Vagina (tissue), 2 donors: ENCODE data around the gene NKD2. TPM values are rescaled to one million over a fixed set of nuclear protein-coding genes. Genes with fewer than 3 reads are reported as not detected.

Source experiments
- DNase-seq, 2 donors: peaks; one replicate each; pipeline ENCODE4 v3.0.0-alpha.2; 2017; ENCODE audit errors: extremely low spot score in 2 of 2
- H3K27ac ChIP-seq: fragments of 200-600 bp; sonication (generic); one replicate; pipeline ENCODE4 v1.5.1; 2019
- H3K27me3 ChIP-seq: fragments of 200-600 bp; sonication (generic); one replicate; pipeline ENCODE4 v1.5.1; 2019
- H3K36me3 ChIP-seq, 2 donors: fragments of 200-600 bp; sonication (generic); one replicate each; pipeline ENCODE4 v1.5.1; 2017 to 2019
- H3K4me1 ChIP-seq: fragments of 200-600 bp; sonication (generic); one replicate; pipeline ENCODE4 v1.5.1; 2019
- H3K4me3 ChIP-seq, 2 donors: fragments of 200-600 bp; sonication (generic); 1 replicate in 1 of 2; 2 replicates in 1 of 2; pipeline ENCODE4 v1.5.1; 2016 to 2019
- H3K9me3 ChIP-seq: fragments of 200-600 bp; sonication (generic); one replicate; pipeline ENCODE4 v1.5.1; 2019
- POLR2A ChIP-seq, 2 donors: fragments of 450-650 bp; IDR thresholded peaks; one replicate each; pipeline ENCODE4 v1.6.1; 2017; ENCODE audit warnings: antibody characterized with exemption in 2 of 2, mild to moderate bottlenecking in 2 of 2, moderate library complexity in 2 of 2
- POLR2AphosphoS5 ChIP-seq, 2 donors: sonication (generic); formaldehyde crosslinking; IDR thresholded peaks; one replicate each; pipeline ENCODE4 v1.9.0; 2017; ENCODE audit warnings: antibody characterized with exemption in 2 of 2, mild to moderate bottlenecking in 2 of 2, low read depth in 1 of 2; ENCODE audit not compliant: insufficient read depth in 1 of 2
- intact Hi-C: fragments of 100-400 bp; cut with DNase I; formaldehyde crosslinking; loops from one replicate; pipeline ENCODE4 v1.15.1; 2023
- total RNA-seq: library from RNA; depleted of rRNA; stranded (reverse); fragments of >200 nt; gene quantifications from one replicate; pipeline ENCODE4 v1.2.3, GENCODE V29; 2016
- TF ChIP-seq, protein P1 (sequence below), 3 experiments: fragments of 450-650 bp in 2 of 3; fragments of 200-600 bp in 1 of 3; sonication (generic) in 1 of 3; IDR thresholded peaks; one replicate each; pipeline ENCODE4 v1.5.1; 2017 to 2019; ENCODE audit warnings: antibody characterized with exemption in 3 of 3, mild to moderate bottlenecking in 2 of 3, moderate library complexity in 2 of 3

NKD2 gene
- total RNA-seq, 1 donor from 2014 or later, result 2.0 TPM

DNA sequence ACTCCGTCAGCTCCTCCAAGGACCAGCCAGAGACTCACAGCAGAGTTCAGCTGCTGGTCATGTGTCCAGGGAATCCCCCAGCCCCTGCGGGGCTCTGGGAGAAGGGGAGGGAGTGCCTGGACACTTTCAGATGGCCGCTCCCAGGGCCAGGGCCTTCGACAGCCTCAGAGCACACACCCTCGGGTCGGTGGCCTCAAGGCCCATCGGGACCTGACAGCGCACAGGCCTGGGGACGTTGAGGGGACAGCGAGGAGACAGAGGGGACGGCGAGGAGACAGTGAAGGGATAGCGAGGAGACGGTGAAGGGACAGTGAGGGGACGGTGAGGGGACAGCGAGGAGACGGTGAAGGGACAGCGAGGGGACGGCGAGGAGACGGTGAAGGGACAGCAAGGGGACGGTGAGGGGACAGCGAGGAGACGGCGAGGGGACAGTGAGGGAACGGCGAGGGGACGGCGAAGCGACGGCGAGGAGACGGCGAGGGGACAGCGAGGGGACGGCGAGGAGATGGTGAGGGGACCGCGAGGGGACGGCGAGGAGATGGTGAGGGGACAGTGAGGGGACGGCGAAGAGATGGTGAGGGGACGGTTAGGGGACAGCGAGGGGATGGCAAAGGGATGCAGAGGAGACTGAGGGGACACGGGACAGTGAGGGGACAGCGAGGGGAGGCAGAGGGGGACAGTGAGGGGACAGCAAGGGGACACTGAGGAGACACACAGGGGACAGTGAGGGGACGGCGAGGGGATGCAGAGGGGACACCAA, 56.0 kb downstream of the NKD2 start:
- H3K27ac ChIP-seq, result no peak overlapping the region
- peaks cover 0 to 13% of the 10 kb centered on the region in 2 donors for H3K36me3 ChIP-seq
- no peak for DNase-seq
- H3K27me3 ChIP-seq, result no peaks in the 10 kb centered on the region
- intact Hi-C loops, result no loop called here
- no peaks in the 10 kb centered on the region for H3K4me1 ChIP-seq
- no peaks in the 10 kb centered on the region for H3K9me3 ChIP-seq
- TF ChIP-seq POLR2AphosphoS5 (IDR thresholded peaks at IDR 0.05; ENCODE audit: insufficient read depth in 1 of 2, low read depth in 1 of 2) (no peak), POLR2A (IDR thresholded peaks at IDR 0.05) (no peak)
- TF ChIP-seq, protein P1, sequence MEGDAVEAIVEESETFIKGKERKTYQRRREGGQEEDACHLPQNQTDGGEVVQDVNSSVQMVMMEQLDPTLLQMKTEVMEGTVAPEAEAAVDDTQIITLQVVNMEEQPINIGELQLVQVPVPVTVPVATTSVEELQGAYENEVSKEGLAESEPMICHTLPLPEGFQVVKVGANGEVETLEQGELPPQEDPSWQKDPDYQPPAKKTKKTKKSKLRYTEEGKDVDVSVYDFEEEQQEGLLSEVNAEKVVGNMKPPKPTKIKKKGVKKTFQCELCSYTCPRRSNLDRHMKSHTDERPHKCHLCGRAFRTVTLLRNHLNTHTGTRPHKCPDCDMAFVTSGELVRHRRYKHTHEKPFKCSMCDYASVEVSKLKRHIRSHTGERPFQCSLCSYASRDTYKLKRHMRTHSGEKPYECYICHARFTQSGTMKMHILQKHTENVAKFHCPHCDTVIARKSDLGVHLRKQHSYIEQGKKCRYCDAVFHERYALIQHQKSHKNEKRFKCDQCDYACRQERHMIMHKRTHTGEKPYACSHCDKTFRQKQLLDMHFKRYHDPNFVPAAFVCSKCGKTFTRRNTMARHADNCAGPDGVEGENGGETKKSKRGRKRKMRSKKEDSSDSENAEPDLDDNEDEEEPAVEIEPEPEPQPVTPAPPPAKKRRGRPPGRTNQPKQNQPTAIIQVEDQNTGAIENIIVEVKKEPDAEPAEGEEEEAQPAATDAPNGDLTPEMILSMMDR (IDR thresholded peaks at IDR 0.05), result no peak
- H3K4me3 ChIP-seq, result no peak overlapping the region

DNA sequence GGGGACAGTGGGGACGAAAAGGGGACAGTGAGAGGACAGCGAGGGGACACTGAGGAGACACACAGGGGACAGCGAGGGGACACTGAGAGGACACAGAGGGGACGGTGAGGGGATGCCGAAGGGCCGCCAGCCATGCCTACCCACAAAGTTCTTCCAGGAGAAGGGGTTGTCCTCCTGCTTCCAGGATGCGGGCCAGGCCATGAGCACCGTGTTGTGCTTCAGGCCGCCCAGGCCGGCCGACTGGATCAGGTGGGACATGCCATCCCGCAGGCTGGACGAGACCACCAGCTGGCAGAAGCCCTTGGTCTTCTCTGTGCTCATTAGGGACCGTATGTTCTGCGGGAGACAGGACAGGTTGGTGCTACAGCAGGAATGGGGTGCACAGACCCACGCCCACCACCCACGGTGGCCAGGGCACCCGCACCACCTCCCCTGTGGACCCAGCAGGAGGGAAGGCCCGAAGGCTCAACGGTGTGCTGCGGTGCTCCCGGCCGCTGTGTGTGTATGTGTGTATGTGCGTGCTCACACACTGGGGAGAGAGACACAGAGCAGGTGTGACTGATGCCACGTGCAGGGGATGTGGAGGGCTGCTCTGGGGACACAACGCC, 56.6 kb downstream of the NKD2 start:
- no peaks in the 10 kb centered on the region for H3K9me3 ChIP-seq
- intact Hi-C loops, result no loop called here
- H3K4me3 ChIP-seq, result no peak overlapping the region
- no peaks in the 10 kb centered on the region for H3K4me1 ChIP-seq
- TF ChIP-seq, protein P1 (IDR thresholded peaks at IDR 0.05), result no peak
- TF ChIP-seq POLR2AphosphoS5 (IDR thresholded peaks at IDR 0.05; ENCODE audit: insufficient read depth in 1 of 2, low read depth in 1 of 2) (no peak), POLR2A (IDR thresholded peaks at IDR 0.05) (no peak)
- no peak for DNase-seq
- H3K27ac ChIP-seq, result no peak overlapping the region
- peaks cover 0 to 13% of the 10 kb centered on the region in 2 donors for H3K36me3 ChIP-seq
- H3K27me3 ChIP-seq, result no peaks in the 10 kb centered on the region

DNA sequence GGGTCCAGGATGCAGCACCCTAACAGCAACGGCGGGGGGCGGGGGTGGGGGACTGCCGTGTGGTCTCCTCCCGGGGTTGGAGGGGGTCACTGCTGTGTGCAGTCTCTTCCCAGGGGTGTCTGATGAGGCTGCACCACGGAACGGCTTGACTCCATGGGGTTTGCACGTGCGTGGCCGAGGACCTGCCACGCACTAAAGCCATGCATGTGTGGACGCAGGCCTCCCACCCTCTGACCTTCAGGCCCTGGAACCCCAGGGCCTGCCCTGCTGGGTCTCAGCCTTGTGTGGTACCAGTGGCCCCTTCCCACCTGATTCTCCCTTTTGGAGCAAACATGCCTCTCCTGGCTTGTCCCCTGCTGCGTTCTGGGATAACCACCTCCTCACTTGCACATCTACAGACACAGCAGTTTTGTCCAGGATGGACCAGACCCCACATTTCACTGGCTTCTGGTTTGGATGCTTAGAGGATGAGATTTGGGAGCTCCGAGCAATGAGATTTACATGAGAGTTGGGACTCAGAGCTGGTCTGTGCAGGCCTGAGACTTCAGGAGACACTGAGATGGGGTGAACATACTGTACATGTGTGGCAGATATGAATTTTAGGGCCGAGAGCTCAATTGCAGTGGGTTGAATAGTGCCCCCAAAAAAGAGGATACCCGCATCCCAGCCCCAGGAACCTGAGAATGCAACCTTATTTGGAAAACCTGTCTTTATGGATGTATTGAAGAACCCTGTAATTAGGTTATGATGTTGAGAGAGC, 57.5 kb downstream of the NKD2 start:
- no peak overlapping the region for H3K27ac ChIP-seq
- intact Hi-C loops, result no loop called here
- no peaks in the 10 kb centered on the region for H3K4me1 ChIP-seq
- H3K9me3 ChIP-seq, result no peaks in the 10 kb centered on the region
- H3K27me3 ChIP-seq, result no peaks in the 10 kb centered on the region
- no peak overlapping the region for H3K4me3 ChIP-seq
- DNase-seq, result no peak
- H3K36me3 ChIP-seq, result peaks cover 0 to 13% of the 10 kb centered on the region in 2 donors
- TF ChIP-seq POLR2A (IDR thresholded peaks at IDR 0.05) (no peak), POLR2AphosphoS5 (IDR thresholded peaks at IDR 0.05; ENCODE audit: insufficient read depth in 1 of 2, low read depth in 1 of 2) (no peak)
- TF ChIP-seq, protein P1 (IDR thresholded peaks at IDR 0.05), result no peak

DNA sequence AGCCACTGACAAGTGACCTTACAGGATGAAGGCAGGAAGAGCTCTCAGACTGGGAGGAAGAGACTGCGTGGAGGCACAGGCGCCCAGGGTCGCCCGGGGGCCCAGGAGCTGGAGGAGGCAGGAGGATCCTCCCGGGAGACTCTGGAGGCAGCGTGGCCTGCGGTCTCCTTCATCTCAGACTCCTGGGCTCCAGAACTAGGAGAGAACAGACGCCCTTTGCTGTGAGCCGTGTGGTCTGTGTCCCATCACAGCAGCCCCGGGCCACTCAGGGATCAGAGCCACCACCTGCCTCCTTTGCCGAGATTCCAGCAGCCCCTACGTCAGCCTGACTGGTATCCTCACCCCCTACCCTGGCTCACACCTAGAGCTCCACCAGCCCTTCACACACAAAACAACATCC, 58.1 kb downstream of the NKD2 start:
- Histone ChIP-seq H3K27me3 (no peaks in the 10 kb centered on the region), H3K27ac (no peak overlapping the region), H3K4me1 (no peaks in the 10 kb centered on the region), H3K4me3 (no peak overlapping the region), H3K36me3 (peaks cover 0 to 13% of the 10 kb centered on the region in 2 donors), H3K9me3 (no peaks in the 10 kb centered on the region)
- intact Hi-C loops, result no loop called here
- no peak for TF ChIP-seq POLR2A (IDR thresholded peaks at IDR 0.05)
- TF ChIP-seq, protein P1 (IDR thresholded peaks at IDR 0.05), result no peak
- TF ChIP-seq POLR2AphosphoS5 (IDR thresholded peaks at IDR 0.05; ENCODE audit: insufficient read depth in 1 of 2, low read depth in 1 of 2), result no peak
- DNase-seq, result no peak
